BJ (cell line): ENCODE data around the gene CHCHD3. TPM values are rescaled to one million over a fixed set of nuclear protein-coding genes. Genes with fewer than 3 reads are reported as not detected.

Source experiments
- CTCF ChIA-PET: fragments of 350-600 bp; formaldehyde crosslinking; extraction: SDS; loops from one replicate; lab custom pipeline; 2021; ENCODE audit warnings: antibody characterized with exemption, inconsistent platforms; lab: Yijun Ruan, JAX
- POLR2A ChIA-PET: fragments of 300-600 bp; sonication (Branson Sonifier 250); formaldehyde crosslinking; extraction: SDS; loops from one replicate; lab custom pipeline; 2021; ENCODE audit warnings: antibody characterized with exemption; lab: Charles Lee
- DNase-seq: peaks from one replicate; pipeline ENCODE4 v3.0.0-alpha.2; 2011; ENCODE audit warnings: low read depth
- H3K27me3 ChIP-seq: 2 replicates; pipeline ENCODE4 v1.6.0; 2011; ENCODE audit warnings: low read length; ENCODE audit not compliant: control insufficient read depth, insufficient read depth
- H3K36me3 ChIP-seq: 2 replicates; pipeline ENCODE4 v1.5.1; 2011; ENCODE audit warnings: low read length; ENCODE audit not compliant: control insufficient read depth, insufficient read depth
- H3K4me3 ChIP-seq: 2 replicates; pipeline ENCODE4 v1.5.1; 2011; ENCODE audit warnings: low read depth, mild to moderate bottlenecking, control low read depth, low read length
- polyA plus RNA-seq: library from polyadenylated mRNA; depleted of rRNA; stranded (reverse); fragments of >200 nt; gene quantifications from 2 replicates; pipeline ENCODE4 v1.2.3, GENCODE V29; 2011
- TF ChIP-seq, protein P1 (sequence below): IDR thresholded peaks from 2 replicates; pipeline ENCODE4 v1.5.1; 2011; ENCODE audit warnings: low read depth, mild to moderate bottlenecking, control low read depth, inconsistent platforms, low read length, moderate library complexity; ENCODE audit not compliant: insufficient read depth

Gene CHCHD3
- polyA plus RNA-seq, 1 experiment: 47.2 TPM

DNA sequence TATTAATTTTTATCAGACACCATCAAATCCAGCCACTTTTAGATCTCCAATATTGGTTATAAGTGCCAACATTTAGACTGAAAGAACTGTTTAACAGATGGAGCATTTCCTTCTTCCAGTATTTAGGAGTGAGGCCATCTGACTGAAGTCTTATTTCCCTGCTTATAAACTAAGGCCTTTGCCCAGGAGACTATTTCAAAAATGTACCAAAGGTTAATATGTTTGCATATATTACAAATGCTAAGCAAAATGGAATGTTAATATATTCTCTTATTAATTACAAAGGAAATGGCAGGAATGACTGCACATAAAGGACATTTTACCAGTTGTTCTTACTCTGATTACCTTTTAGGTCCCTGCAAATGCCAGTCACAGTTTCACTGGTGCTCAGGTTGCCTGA, 266.8 kb downstream of the CHCHD3 start:
- Histone ChIP-seq H3K36me3 (no peaks in the 10 kb centered on the region), H3K4me3 (no peak overlapping the region), H3K27me3 (no peaks in the 10 kb centered on the region)
- ChIA-PET POLR2A (no interaction called here), CTCF (no interaction called here)
- no peak for DNase-seq
- TF ChIP-seq, protein P1, sequence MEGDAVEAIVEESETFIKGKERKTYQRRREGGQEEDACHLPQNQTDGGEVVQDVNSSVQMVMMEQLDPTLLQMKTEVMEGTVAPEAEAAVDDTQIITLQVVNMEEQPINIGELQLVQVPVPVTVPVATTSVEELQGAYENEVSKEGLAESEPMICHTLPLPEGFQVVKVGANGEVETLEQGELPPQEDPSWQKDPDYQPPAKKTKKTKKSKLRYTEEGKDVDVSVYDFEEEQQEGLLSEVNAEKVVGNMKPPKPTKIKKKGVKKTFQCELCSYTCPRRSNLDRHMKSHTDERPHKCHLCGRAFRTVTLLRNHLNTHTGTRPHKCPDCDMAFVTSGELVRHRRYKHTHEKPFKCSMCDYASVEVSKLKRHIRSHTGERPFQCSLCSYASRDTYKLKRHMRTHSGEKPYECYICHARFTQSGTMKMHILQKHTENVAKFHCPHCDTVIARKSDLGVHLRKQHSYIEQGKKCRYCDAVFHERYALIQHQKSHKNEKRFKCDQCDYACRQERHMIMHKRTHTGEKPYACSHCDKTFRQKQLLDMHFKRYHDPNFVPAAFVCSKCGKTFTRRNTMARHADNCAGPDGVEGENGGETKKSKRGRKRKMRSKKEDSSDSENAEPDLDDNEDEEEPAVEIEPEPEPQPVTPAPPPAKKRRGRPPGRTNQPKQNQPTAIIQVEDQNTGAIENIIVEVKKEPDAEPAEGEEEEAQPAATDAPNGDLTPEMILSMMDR: no peak

DNA sequence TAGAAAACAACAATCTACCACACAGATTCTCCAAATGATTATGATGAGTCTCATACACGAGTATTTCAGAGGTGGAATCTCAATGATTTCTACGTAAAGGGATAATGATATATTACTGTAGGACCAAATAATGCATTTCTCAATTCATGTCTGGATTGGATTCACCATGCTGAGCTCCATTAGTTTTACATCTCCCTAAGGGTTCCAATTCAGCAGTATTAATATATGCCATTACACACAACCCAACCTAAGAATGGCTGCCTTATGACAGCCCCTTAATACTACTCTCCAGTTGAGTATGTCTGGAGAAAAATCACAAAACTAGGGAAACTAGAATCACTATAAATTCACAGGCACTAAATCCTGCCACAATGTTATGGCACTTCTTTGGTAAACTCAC, 271.3 kb downstream of the CHCHD3 start:
- H3K36me3 ChIP-seq: no peaks in the 10 kb centered on the region
- no peaks in the 10 kb centered on the region for H3K27me3 ChIP-seq
- no peak for DNase-seq
- POLR2A ChIA-PET: no interaction called here
- TF ChIP-seq, protein P1: no peak
- CTCF ChIA-PET: no interaction called here
- H3K4me3 ChIP-seq: no peak overlapping the region

DNA sequence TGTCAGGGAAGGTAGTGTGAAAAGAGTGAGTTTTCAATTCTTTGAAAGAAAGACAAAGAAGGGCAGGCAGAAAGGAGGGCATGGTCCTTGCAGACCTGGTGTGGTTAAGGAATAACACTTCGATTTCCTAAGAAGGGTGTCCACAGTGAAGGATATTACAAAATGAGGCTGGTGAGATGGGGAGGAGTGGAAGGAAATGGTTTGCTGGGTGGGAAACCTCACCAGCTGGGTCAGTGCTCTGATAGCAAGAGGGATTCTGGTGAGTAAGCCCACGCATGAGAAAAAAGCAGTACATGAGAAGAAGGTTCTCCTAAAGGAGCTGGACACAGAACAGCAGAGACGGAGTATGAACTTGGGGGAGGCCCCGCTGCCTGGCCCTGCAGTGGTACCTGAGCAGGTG, 275.1 kb downstream of the CHCHD3 start:
- TF ChIP-seq, protein P1: no peak
- POLR2A ChIA-PET: no interaction called here
- DNase-seq: no peak
- Histone ChIP-seq H3K36me3 (no peaks in the 10 kb centered on the region), H3K27me3 (no peaks in the 10 kb centered on the region), H3K4me3 (no peak overlapping the region)
- CTCF ChIA-PET: no interaction called here

DNA sequence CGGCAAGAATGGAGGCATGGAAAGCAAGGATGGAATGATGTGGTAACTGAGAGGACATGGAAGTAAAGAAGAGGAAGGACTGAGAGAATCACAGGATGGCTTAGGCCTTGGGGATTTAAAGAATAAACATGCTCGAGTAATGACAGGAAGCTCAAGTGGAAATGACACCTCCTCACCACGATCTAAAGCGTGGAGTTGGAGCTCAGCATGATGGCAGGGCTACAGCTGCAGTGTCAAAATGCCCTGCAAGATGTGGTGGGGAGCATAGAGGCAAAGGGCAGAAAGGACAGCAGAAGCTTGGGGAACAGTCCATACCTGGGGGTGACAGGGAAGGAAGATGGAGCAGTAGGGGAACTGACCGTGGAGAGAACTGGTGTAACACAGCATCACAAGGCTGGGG, 276.1 kb downstream of the CHCHD3 start:
- TF ChIP-seq, protein P1: no peak
- Histone ChIP-seq H3K27me3 (no peaks in the 10 kb centered on the region), H3K4me3 (no peak overlapping the region), H3K36me3 (no peaks in the 10 kb centered on the region)
- CTCF ChIA-PET: interaction anchor here (0.6 kb wide), 1 partner anchor 12 kb away, joined by 3 read pairs; no protein-coding TSS in a partner anchor
- POLR2A ChIA-PET: no interaction called here
- DNase-seq: no peak

DNA sequence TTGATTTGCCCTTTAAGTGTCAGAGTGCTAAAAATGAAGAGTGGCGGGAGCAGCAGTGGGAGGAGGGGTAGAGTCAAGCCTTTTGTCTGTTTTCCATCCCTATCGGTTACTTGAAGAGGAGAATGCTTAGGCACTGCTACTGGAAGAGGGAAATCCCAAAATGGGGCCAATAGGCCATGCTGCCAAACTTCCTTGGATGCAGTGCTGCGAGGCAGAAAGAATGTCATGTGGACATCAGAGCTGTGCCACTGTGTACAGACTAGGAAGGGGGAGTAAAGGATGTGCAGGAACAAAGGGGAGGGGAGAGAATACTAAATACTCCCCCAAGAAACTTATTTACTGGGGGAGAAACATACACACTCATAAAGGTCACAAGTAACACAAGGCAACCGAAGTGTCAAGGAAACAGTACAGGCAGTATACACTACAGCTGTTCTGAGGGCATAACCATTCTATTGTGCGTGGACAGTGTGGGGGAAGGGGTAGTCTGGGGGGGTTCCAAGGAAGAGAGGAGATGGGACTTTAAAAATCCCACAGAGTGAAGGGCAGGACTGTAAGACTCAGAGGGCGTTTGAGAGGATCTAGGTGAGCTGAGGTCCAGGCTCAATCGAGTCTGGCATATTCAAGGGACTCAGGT, 276.9 kb downstream of the CHCHD3 start:
- ChIA-PET CTCF (interaction anchor here (0.6 kb wide), 1 partner anchor 12 kb away, joined by 3 read pairs; no protein-coding TSS in a partner anchor), POLR2A (no interaction called here)
- Histone ChIP-seq H3K36me3 (no peaks in the 10 kb centered on the region), H3K27me3 (no peaks in the 10 kb centered on the region), H3K4me3 (no peak overlapping the region)
- DNase-seq: no peak
- TF ChIP-seq, protein P1: no peak
